SK-N-SH (cell line): ENCODE data around the gene S1PR2. TPM values are rescaled to one million over a fixed set of nuclear protein-coding genes. Genes with fewer than 3 reads are reported as not detected.

Source experiments
- CTCF ChIA-PET: fragments of 300-600, 350-600 bp; formaldehyde crosslinking; extraction: SDS; loops from one replicate; lab custom pipeline; 2021; lab: Yijun Ruan, JAX
- POLR2A ChIA-PET: fragments of 350-600 bp; sonication (Branson Sonifier 250); formaldehyde crosslinking; extraction: SDS; loops from one replicate; lab custom pipeline; 2020; ENCODE audit warnings: antibody characterized with exemption, inconsistent platforms; lab: Yijun Ruan, JAX
- DNase-seq: peaks from one replicate; pipeline ENCODE4 v3.0.0; 2012
- H2AFZ ChIP-seq: fragments of 200-600 bp; sonication (generic); 2 replicates; pipeline ENCODE4 v1.8.1; 2016; ENCODE audit warnings: antibody characterized with exemption, mild to moderate bottlenecking, low read depth
- H3F3A ChIP-seq: fragments of 200-600 bp; sonication (generic); replicated peaks from 2 replicates; pipeline ENCODE3; 2016; ENCODE audit warnings: antibody characterized with exemption, mild to moderate bottlenecking; ENCODE audit not compliant: insufficient read depth
- H3K27ac ChIP-seq, 2 experiments: fragments of 200-500 bp in 1 of 2; fragments of 200-600 bp in 1 of 2; sonication (Bioruptor generic) in 1 of 2; sonication (generic), shearing (Covaris generic) in 1 of 2; 2 replicates each; pipeline versions ENCODE4 v1.5.1 to v1.6.1; 2014 to 2016; ENCODE audit warnings: low read depth in 2 of 2, inconsistent platforms in 1 of 2, low read length in 1 of 2, mild to moderate bottlenecking in 1 of 2, mixed read lengths in 1 of 2
- H3K27me3 ChIP-seq: fragments of 200-600 bp; sonication (generic), shearing (Covaris generic); 2 replicates; pipeline ENCODE4 v1.6.1; 2016; ENCODE audit warnings: mixed run types; ENCODE audit not compliant: insufficient read depth
- H3K36me3 ChIP-seq, 2 experiments: fragments of 200-500 bp in 1 of 2; fragments of 200-600 bp in 1 of 2; sonication (Bioruptor generic) in 1 of 2; sonication (generic) in 1 of 2; replicated peaks in 1 of 2; 2 replicates each; pipeline versions ENCODE3 to v1.5.1; 2014 to 2016; ENCODE audit warnings: low read length in 1 of 2, mild to moderate bottlenecking in 1 of 2; ENCODE audit not compliant: insufficient read depth in 2 of 2, control insufficient read depth in 1 of 2
- H3K4me1 ChIP-seq, 2 experiments: fragments of 200-500 bp in 1 of 2; fragments of 200-600 bp in 1 of 2; sonication (Bioruptor generic) in 1 of 2; sonication (generic), shearing (Covaris generic) in 1 of 2; 2 replicates each; pipeline versions ENCODE4 v1.5.1 to v1.6.1; 2014 to 2016; ENCODE audit warnings: low read depth in 1 of 2, low read length in 1 of 2, mixed run types in 1 of 2; ENCODE audit not compliant: insufficient read depth in 2 of 2, control insufficient read depth in 1 of 2
- H3K4me2 ChIP-seq: fragments of 200-600 bp; sonication (generic), shearing (Covaris generic); 2 replicates; pipeline ENCODE4 v1.6.1; 2017; ENCODE audit warnings: mixed run types
- H3K4me3 ChIP-seq, 2 experiments: fragments of 200-500 bp in 1 of 2; fragments of 200-600 bp in 1 of 2; sonication (Bioruptor generic) in 1 of 2; sonication (generic), shearing (Covaris generic) in 1 of 2; 2 replicates each; pipeline versions ENCODE4 v1.5.1 to v1.8.1; 2014 to 2016; ENCODE audit warnings: low read depth in 2 of 2, inconsistent platforms in 1 of 2, low read length in 1 of 2, mild to moderate bottlenecking in 1 of 2, mixed read lengths in 1 of 2, moderate library complexity in 1 of 2
- H3K79me2 ChIP-seq: fragments of 200-600 bp; sonication (generic); 2 replicates; pipeline ENCODE4 v1.8.1; 2017; ENCODE audit warnings: mild to moderate bottlenecking; ENCODE audit not compliant: insufficient read depth
- H3K9ac ChIP-seq: fragments of 200-600 bp; sonication (generic); 2 replicates; pipeline ENCODE4 v1.6.1; 2017; ENCODE audit warnings: mixed run types
- H3K9me2 ChIP-seq: fragments of 200-600 bp; sonication (generic); 2 replicates; pipeline ENCODE4 v1.6.1; 2017; ENCODE audit warnings: mixed run types
- H3K9me3 ChIP-seq: fragments of 200-600 bp; sonication (generic); 2 replicates; pipeline ENCODE4 v1.6.1; 2017; ENCODE audit warnings: mixed run types, mild to moderate bottlenecking, moderate library complexity
- H4K20me1 ChIP-seq: fragments of 200-600 bp; sonication (generic); 2 replicates; pipeline ENCODE4 v1.6.1; 2017; ENCODE audit warnings: mild to moderate bottlenecking, mixed run types; ENCODE audit not compliant: insufficient read depth
- GABPA ChIP-seq: IDR thresholded peaks from 2 replicates; pipeline ENCODE4 v1.4.0; 2012; ENCODE audit warnings: low read depth, mild to moderate bottlenecking
- SMC3 ChIP-seq: IDR thresholded peaks from 2 replicates; pipeline ENCODE4 v1.6.1; 2012; ENCODE audit warnings: low read depth, low read length, improper control_type of control experiment
- WGBS: methylation state at CpG from one replicate; pipeline ENCODE4 v1.1.6; 2017; ENCODE audit warnings: low lambda C conversion rate; 5-methylcytosine and 5-hydroxymethylcytosine counted together
- polyA plus RNA-seq, 3 experiments: library from polyadenylated mRNA; depleted of rRNA; stranded (reverse); fragments of >200 nt; gene quantifications; 2 replicates each; pipeline ENCODE4 v1.2.3, GENCODE V29; 2012
- TF ChIP-seq, protein P1 (sequence below): IDR thresholded peaks from 2 replicates; pipeline ENCODE4 v1.6.1; 2012; ENCODE audit warnings: mild to moderate bottlenecking, low read depth, low read length, moderate library complexity
- TF ChIP-seq, protein P2 (sequence below): IDR thresholded peaks from 2 replicates; pipeline ENCODE4 v1.4.0; 2012; ENCODE audit warnings: low read depth, borderline replicate concordance
- TF ChIP-seq, protein P3 (sequence below): fragments of 150-350 bp; IDR thresholded peaks from 2 replicates; pipeline ENCODE4 v1.6.1; 2017; ENCODE audit warnings: antibody characterized with exemption, low read length, low read depth, borderline replicate concordance
- TF ChIP-seq, protein P4 (sequence below): IDR thresholded peaks from 2 replicates; pipeline ENCODE4; 2012

Gene S1PR2
- polyA plus RNA-seq, 1 of the 3 experiments (the other 2 are of a cell fraction): 3.6 TPM

DNA sequence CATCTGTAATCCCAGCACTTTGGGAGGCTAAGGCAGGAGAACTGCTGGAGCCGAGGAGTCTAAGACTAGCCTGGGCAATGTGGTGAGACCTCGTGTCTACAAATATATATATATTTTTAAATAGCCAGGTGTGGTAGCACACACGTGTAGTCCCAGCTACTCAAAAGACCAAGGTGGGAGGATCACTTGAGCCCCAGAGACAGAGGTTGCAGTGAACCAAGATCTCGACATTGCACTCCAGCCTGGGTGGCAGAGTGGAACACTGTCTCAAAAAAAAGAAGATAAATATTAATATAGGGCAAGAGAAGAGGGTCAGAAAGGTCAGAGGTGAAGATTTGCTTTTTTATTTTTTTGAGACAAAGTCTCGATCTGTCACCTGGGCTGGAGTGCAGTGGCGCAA is 15.4 kb upstream of the S1PR2 start:
- TF ChIP-seq GABPA: no peak
- no peak for TF ChIP-seq SMC3
- TF ChIP-seq, all 33 proteins: peak for 0
- no peak overlapping the region for H3K4me2 ChIP-seq
- peaks cover 5% of the 10 kb centered on the region for H3F3A ChIP-seq
- no peak overlapping the region for H3K9ac ChIP-seq
- H3K4me3 ChIP-seq: no peak overlapping the region
- H4K20me1 ChIP-seq: no peaks in the 10 kb centered on the region
- no peaks in the 10 kb centered on the region for H3K4me1 ChIP-seq
- no peaks in the 10 kb centered on the region for H3K36me3 ChIP-seq
- no peak overlapping the region for H3K27ac ChIP-seq
- 87% methylated on average over 6 of the region's 6 CpGs for WGBS
- H3K79me2 ChIP-seq: no peaks in the 10 kb centered on the region
- ChIA-PET POLR2A (no interaction called here), CTCF (interaction anchor here (1.0 to 3.4 kb wide), 3 partner anchors 13 to 19 kb away, joined by 3 to 10 read pairs (median 4); no protein-coding TSS in a partner anchor)
- no peak overlapping the region for H2AFZ ChIP-seq
- no peaks in the 10 kb centered on the region for H3K9me3 ChIP-seq
- H3K9me2 ChIP-seq: no peaks in the 10 kb centered on the region
- no peak for DNase-seq
- no peaks in the 10 kb centered on the region for H3K27me3 ChIP-seq

DNA sequence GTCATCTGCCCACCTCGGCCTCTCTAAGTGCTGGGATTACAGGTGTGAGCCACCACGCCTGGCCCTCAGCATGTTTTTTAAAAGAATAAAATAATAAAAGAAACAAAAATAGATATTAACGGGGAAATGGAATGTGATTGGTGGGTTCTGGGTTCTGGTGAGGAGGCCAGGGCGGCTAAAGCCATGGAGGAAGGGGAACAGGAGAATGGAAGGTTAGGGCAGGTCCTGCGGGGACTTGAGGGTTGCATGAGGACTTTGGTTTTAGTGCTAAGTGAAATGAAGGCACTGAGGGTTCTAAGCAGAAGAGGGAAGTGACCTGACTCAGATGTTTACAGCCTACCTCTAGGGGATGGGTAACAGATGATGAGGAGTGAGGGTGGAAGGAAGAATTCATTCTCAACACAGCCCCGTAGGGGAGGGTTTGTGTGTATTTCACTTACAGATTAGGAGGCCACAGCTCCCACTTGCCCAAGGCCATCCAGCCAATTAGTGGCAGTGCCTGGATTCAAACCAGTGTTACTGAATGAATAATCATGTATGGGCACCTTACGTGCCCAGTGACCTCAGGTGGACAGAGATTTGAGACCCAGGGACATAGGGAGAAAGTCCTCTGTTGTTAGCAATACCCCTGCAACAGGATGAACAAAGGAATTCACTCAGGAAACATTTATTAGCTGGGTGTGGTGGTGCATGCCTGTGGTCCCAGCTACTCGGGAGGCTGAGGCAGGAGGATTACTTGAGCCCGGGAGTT is 14.2 kb upstream of the S1PR2 start:
- Histone ChIP-seq H3K4me3 (no peak overlapping the region), H3K36me3 (no peaks in the 10 kb centered on the region), H3K27ac (no peak overlapping the region), H3K4me1 (no peaks in the 10 kb centered on the region), H4K20me1 (no peaks in the 10 kb centered on the region), H3K27me3 (no peaks in the 10 kb centered on the region), H3K9me2 (no peaks in the 10 kb centered on the region), H3K9ac (no peak overlapping the region), H3F3A (peaks cover 5% of the 10 kb centered on the region), H2AFZ (no peak overlapping the region), H3K9me3 (no peaks in the 10 kb centered on the region), H3K4me2 (no peak overlapping the region), H3K79me2 (no peaks in the 10 kb centered on the region)
- TF ChIP-seq, protein P1, sequence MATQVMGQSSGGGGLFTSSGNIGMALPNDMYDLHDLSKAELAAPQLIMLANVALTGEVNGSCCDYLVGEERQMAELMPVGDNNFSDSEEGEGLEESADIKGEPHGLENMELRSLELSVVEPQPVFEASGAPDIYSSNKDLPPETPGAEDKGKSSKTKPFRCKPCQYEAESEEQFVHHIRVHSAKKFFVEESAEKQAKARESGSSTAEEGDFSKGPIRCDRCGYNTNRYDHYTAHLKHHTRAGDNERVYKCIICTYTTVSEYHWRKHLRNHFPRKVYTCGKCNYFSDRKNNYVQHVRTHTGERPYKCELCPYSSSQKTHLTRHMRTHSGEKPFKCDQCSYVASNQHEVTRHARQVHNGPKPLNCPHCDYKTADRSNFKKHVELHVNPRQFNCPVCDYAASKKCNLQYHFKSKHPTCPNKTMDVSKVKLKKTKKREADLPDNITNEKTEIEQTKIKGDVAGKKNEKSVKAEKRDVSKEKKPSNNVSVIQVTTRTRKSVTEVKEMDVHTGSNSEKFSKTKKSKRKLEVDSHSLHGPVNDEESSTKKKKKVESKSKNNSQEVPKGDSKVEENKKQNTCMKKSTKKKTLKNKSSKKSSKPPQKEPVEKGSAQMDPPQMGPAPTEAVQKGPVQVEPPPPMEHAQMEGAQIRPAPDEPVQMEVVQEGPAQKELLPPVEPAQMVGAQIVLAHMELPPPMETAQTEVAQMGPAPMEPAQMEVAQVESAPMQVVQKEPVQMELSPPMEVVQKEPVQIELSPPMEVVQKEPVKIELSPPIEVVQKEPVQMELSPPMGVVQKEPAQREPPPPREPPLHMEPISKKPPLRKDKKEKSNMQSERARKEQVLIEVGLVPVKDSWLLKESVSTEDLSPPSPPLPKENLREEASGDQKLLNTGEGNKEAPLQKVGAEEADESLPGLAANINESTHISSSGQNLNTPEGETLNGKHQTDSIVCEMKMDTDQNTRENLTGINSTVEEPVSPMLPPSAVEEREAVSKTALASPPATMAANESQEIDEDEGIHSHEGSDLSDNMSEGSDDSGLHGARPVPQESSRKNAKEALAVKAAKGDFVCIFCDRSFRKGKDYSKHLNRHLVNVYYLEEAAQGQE: no peak
- TF ChIP-seq, protein P2, sequence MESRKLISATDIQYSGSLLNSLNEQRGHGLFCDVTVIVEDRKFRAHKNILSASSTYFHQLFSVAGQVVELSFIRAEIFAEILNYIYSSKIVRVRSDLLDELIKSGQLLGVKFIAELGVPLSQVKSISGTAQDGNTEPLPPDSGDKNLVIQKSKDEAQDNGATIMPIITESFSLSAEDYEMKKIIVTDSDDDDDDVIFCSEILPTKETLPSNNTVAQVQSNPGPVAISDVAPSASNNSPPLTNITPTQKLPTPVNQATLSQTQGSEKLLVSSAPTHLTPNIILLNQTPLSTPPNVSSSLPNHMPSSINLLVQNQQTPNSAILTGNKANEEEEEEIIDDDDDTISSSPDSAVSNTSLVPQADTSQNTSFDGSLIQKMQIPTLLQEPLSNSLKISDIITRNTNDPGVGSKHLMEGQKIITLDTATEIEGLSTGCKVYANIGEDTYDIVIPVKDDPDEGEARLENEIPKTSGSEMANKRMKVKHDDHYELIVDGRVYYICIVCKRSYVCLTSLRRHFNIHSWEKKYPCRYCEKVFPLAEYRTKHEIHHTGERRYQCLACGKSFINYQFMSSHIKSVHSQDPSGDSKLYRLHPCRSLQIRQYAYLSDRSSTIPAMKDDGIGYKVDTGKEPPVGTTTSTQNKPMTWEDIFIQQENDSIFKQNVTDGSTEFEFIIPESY: no peak
- no peak for TF ChIP-seq SMC3
- TF ChIP-seq, protein P3, sequence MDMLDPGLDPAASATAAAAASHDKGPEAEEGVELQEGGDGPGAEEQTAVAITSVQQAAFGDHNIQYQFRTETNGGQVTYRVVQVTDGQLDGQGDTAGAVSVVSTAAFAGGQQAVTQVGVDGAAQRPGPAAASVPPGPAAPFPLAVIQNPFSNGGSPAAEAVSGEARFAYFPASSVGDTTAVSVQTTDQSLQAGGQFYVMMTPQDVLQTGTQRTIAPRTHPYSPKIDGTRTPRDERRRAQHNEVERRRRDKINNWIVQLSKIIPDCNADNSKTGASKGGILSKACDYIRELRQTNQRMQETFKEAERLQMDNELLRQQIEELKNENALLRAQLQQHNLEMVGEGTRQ: no peak
- TF ChIP-seq, protein P4, sequence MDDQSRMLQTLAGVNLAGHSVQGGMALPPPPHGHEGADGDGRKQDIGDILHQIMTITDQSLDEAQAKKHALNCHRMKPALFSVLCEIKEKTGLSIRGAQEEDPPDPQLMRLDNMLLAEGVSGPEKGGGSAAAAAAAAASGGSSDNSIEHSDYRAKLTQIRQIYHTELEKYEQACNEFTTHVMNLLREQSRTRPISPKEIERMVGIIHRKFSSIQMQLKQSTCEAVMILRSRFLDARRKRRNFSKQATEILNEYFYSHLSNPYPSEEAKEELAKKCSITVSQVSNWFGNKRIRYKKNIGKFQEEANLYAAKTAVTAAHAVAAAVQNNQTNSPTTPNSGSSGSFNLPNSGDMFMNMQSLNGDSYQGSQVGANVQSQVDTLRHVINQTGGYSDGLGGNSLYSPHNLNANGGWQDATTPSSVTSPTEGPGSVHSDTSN: no peak
- 80% methylated on average over 9 of the region's 9 CpGs for WGBS
- CTCF ChIA-PET: interaction anchor here (1.0 to 3.4 kb wide), 4 partner anchors 14 to 18 kb away, joined by 3 to 10 read pairs (median 4); partner anchors contain the start of gene S1PR2
- no peak for DNase-seq
- POLR2A ChIA-PET: no interaction called here
